Ovary (tissue), 9 donors: Measurements from ENCODE around the gene ZFYVE1. TPM values are rescaled to one million over a fixed set of nuclear protein-coding genes. Genes with fewer than 3 reads are reported as not detected.

ENCODE experiments used
- DNase-seq, 5 donors: peaks; one replicate each; pipeline ENCODE4 v3.0.0-alpha.2; 2019 to 2020
- H3K27ac ChIP-seq, 2 donors: fragments of 200-600 bp; one replicate each; pipeline versions ENCODE4 v1.5.1 to v1.8.0; 2019 to 2022
- H3K27me3 ChIP-seq: fragments of 200-600 bp; one replicate; pipeline ENCODE4 v1.8.0; 2022
- H3K36me3 ChIP-seq: fragments of 200-600 bp; sonication (generic); one replicate; pipeline ENCODE4 v1.5.1; 2019
- H3K4me1 ChIP-seq: one replicate; pipeline ENCODE4 v1.8.1; 2013; ENCODE audit warnings: mild to moderate bottlenecking, moderate library complexity; ENCODE audit not compliant: insufficient read depth
- H3K4me3 ChIP-seq: fragments of 200-600 bp; sonication (generic); one replicate; pipeline ENCODE4 v1.5.1; 2017
- H3K9me3 ChIP-seq, 2 donors: fragments of 200-600 bp in 1 of 2; sonication (generic) in 1 of 2; one replicate each; pipeline versions ENCODE4 v1.5.1 to v1.8.1; 2013 to 2019; ENCODE audit warnings: mild to moderate bottlenecking in 1 of 2, moderate library complexity in 1 of 2
- CTCF ChIP-seq, 3 donors: fragments of 450-650 bp in 2 of 3; fragments of 200-600 bp in 1 of 3; IDR thresholded peaks; one replicate each; pipeline versions ENCODE4 v1.5.1 to v1.8.0; 2016 to 2022; ENCODE audit warnings: antibody characterized with exemption in 3 of 3, mild to moderate bottlenecking in 1 of 3
- EP300 ChIP-seq: sonication (generic); formaldehyde crosslinking; IDR thresholded peaks from one replicate; pipeline ENCODE4 v1.6.1; 2017; ENCODE audit warnings: antibody characterized with exemption
- POLR2A ChIP-seq: fragments of 450-650 bp; IDR thresholded peaks from one replicate; pipeline ENCODE4 v1.6.1; 2017; ENCODE audit warnings: antibody characterized with exemption, mild to moderate bottlenecking, moderate library complexity
- WGBS, 3 donors: extraction: QIAGEN DNeasy Blood & Tissue Kit in 1 of 3; methylation state at CpG; one replicate each; pipeline versions ENCODE4 v1.1.5 to v1.1.7; 2013 to 2017; 5-methylcytosine and 5-hydroxymethylcytosine counted together
- intact Hi-C, 4 donors: fragments of 100-400 bp; cut with DNase I; formaldehyde crosslinking; loops; one replicate each; pipeline versions ENCODE4 v1.11.0 to v1.15.1; 2022 to 2023
- polyA plus RNA-seq, 2 donors: library from polyadenylated mRNA; stranded (reverse); fragments of 200-250 nt in 1 of 2; fragments of 350-450 nt in 1 of 2; fragmentation: Illumina TruSeq in 1 of 2; extraction: RNeasy Lipid Tissue Mini Kit (QIAGEN cat#74804) in 1 of 2; gene quantifications; one replicate each; pipeline ENCODE4 v1.2.3, GENCODE V29; 2013 to 2014
- total RNA-seq, 7 donors: library from RNA; depleted of rRNA in 2 of 7; stranded (reverse); fragments of >200 nt in 2 of 7; fragmentation: NEBNext Ultra II Directional in 3 of 7; extraction: Animal tissue kit (Norgen Biotek cat#: 25700) in 3 of 7; gene quantifications; one replicate each; pipeline versions ENCODE4 v1.1.0 to v1.2.4, GENCODE V29; 2016 to 2023
- donor health status: DM: no; HTN: no; CAD: no; lungs with moderate emphysema.
- donor health status: DM: no; HTN: no; CAD: no.
- donor health status: Bipolar disorder and iron deficiency.
- donor health status: DM: yes; HTN: yes; CAD: no.
- donor health status: DM: no; HTN: no; CAD: no.
- donor health status: DM: yes; HTN: yes; CAD: no.

Gene ZFYVE1
- total and polyA plus RNA-seq, 9 donors = 8.6 to 17.6 (median 12.3) TPM

GRCh38 chr14:72945356-72946027, 81.4 kb downstream of the ZFYVE1 start:
- H3K9me3 ChIP-seq = no peaks in the 10 kb centered on the region
- no peak for DNase-seq
- TF ChIP-seq CTCF (IDR thresholded peaks at IDR 0.05) = no peak
- TF ChIP-seq EP300 = no peak
- no peak for TF ChIP-seq POLR2A
- H3K27ac ChIP-seq = no peak overlapping the region
- 91 to 95% (median 93%) methylated on average over 13 of the region's 13 CpGs for WGBS, 3 donors
- no peaks in the 10 kb centered on the region for H3K4me1 ChIP-seq
- no peaks in the 10 kb centered on the region for H3K36me3 ChIP-seq
- H3K4me3 ChIP-seq = no peak overlapping the region
- no peaks in the 10 kb centered on the region for H3K27me3 ChIP-seq
- intact Hi-C loops = loop anchor here in 3 of 4 donors (5.0 kb wide), 1 partner anchor 428 kb away; no protein-coding TSS in a partner anchor

- no peak for DNase-seq
- H3K27me3 ChIP-seq = no peaks in the 10 kb centered on the region
- H3K4me1 ChIP-seq = peaks cover 4% of the 10 kb centered on the region
- TF ChIP-seq EP300 = no peak
- no peak for TF ChIP-seq POLR2A
- no peak for TF ChIP-seq CTCF (IDR thresholded peaks at IDR 0.05)
- H3K27ac ChIP-seq = no peak overlapping the region
- H3K36me3 ChIP-seq = no peaks in the 10 kb centered on the region
- H3K4me3 ChIP-seq = no peak overlapping the region
- WGBS, 3 donors = 84 to 90% (median 85%) methylated on average over 13 of the region's 13 CpGs
- H3K9me3 ChIP-seq = no peaks in the 10 kb centered on the region
- intact Hi-C loops = loop anchor here in 1 of 4 donors (5.0 kb wide), 1 partner anchor 37 kb away; no protein-coding TSS in a partner anchor
Observed at GRCh38 chr14:72943876-72944430, 83.0 kb downstream of the ZFYVE1 start.

- intact Hi-C loops = loop anchor here in 1 of 4 donors (5.0 kb wide), 1 partner anchor 36 kb away; no protein-coding TSS in a partner anchor
- no peaks in the 10 kb centered on the region for H3K36me3 ChIP-seq
- no peak overlapping the region for H3K4me3 ChIP-seq
- TF ChIP-seq EP300 (no peak), POLR2A (no peak), CTCF (IDR thresholded peaks at IDR 0.05) (no peak)
- H3K4me1 ChIP-seq = peaks cover 4% of the 10 kb centered on the region
- H3K27me3 ChIP-seq = no peaks in the 10 kb centered on the region
- 87 to 90% (median 87%) methylated on average over 14 of the region's 14 CpGs for WGBS, 3 donors
- DNase-seq = no peak
- no peaks in the 10 kb centered on the region for H3K9me3 ChIP-seq
- H3K27ac ChIP-seq = no peak overlapping the region
Observed at GRCh38 chr14:72942934-72943333, 84.0 kb downstream of the ZFYVE1 start.

- intact Hi-C loops = loop anchor here in 1 of 4 donors (5.0 kb wide), 1 partner anchor 34 kb away; no protein-coding TSS in a partner anchor
- Histone ChIP-seq H3K9me3 (no peaks in the 10 kb centered on the region), H3K36me3 (no peaks in the 10 kb centered on the region), H3K27ac (no peak overlapping the region), H3K4me1 (peaks cover 4% of the 10 kb centered on the region), H3K4me3 (no peak overlapping the region), H3K27me3 (no peaks in the 10 kb centered on the region)
- DNase-seq = no peak
- WGBS, 3 donors = 80 to 85% (median 82%) methylated on average over 12 of the region's 12 CpGs
- TF ChIP-seq CTCF (IDR thresholded peaks at IDR 0.05) (no peak), POLR2A (no peak), EP300 (no peak)
Observed at GRCh38 chr14:72941286-72941985, 85.5 kb downstream of the ZFYVE1 start.
